B cell (primary cell): ENCODE results near the gene GNPDA2. TPM values are rescaled to one million over a fixed set of nuclear protein-coding genes. Genes with fewer than 3 reads are reported as not detected.

Experiments used
- ATAC-seq: fragments of 200-7000 bp; cut with Tn5 transposase; one replicate; pipeline ENCODE4 v1.10.0; 2021; ENCODE audit warnings: low read depth, mild to moderate bottlenecking, moderate number of reproducible peaks, moderate library complexity
- CTCF ChIA-PET: fragments of 350-600 bp; sonication (Branson Sonifier 250); formaldehyde crosslinking; loops from one replicate; lab custom pipeline; 2021; ENCODE audit warnings: antibody characterized with exemption, inconsistent platforms; lab: Charles Lee
- POLR2A ChIA-PET: fragments of 350-600 bp; sonication (Branson Sonifier 250); formaldehyde crosslinking; loops from one replicate; lab custom pipeline; 2021; ENCODE audit warnings: antibody characterized with exemption; lab: Charles Lee
- DNase-seq: peaks from one replicate; pipeline ENCODE4 v3.0.0; 2013
- H2AFZ ChIP-seq: 2 replicates; pipeline ENCODE4 v1.6.1; 2012; ENCODE audit warnings: mild to moderate bottlenecking, low read depth, low read length; ENCODE audit not compliant: insufficient read depth, poor library complexity, severe bottlenecking
- H3K27ac ChIP-seq, 2 donors: 1 replicate in 1 of 2; 2 replicates in 1 of 2; pipeline ENCODE4 v1.5.1; 2012 to 2013; ENCODE audit warnings: low read length in 2 of 2, mild to moderate bottlenecking in 2 of 2, moderate library complexity in 1 of 2
- H3K27me3 ChIP-seq, 4 experiments: fragments of 200-600 bp in 1 of 4; sonication (generic) in 1 of 4; replicated peaks in 1 of 4; 1 replicate in 2 of 4; 2 replicates in 2 of 4; pipeline versions ENCODE4 v1.6.1 to v1.7.0; 2013 to 2016; ENCODE audit warnings: low read length in 3 of 4, mild to moderate bottlenecking in 2 of 4, mixed read lengths in 1 of 4, moderate library complexity in 1 of 4; ENCODE audit not compliant: insufficient read depth in 4 of 4, control insufficient read depth in 3 of 4; ENCODE audit errors: control extremely low read depth in 1 of 4
- H3K36me3 ChIP-seq, 2 experiments: replicated peaks in 1 of 2; 1 replicate in 1 of 2; 2 replicates in 1 of 2; pipeline versions ENCODE4 v1.6.1 to v1.7.1; 2013; ENCODE audit warnings: low read length in 1 of 2; ENCODE audit not compliant: insufficient read depth in 2 of 2, control insufficient read depth in 1 of 2; ENCODE audit errors: control extremely low read depth in 1 of 2, extremely low read depth in 1 of 2
- H3K4me1 ChIP-seq, 2 donors: fragments of 200-600 bp in 1 of 2; sonication (generic) in 1 of 2; 1 replicate in 1 of 2; 2 replicates in 1 of 2; pipeline versions ENCODE4 v1.5.1 to v1.6.1; 2013 to 2017; ENCODE audit warnings: low read length in 2 of 2; ENCODE audit not compliant: control insufficient read depth in 2 of 2, insufficient read depth in 2 of 2
- H3K4me2 ChIP-seq: replicated peaks from 2 replicates; pipeline ENCODE3; 2012; ENCODE audit warnings: mild to moderate bottlenecking, low read depth, low read length; ENCODE audit not compliant: poor library complexity, severe bottlenecking
- H3K4me3 ChIP-seq, 5 experiments: fragments of 200-600 bp in 1 of 5; sonication (generic) in 1 of 5; 1 replicate in 3 of 5; 2 replicates in 2 of 5; pipeline versions ENCODE4 v1.5.1 to v1.7.0; 2011 to 2016; ENCODE audit warnings: low read length in 4 of 5, mild to moderate bottlenecking in 4 of 5, low read depth in 2 of 5, control low read depth in 1 of 5, moderate library complexity in 1 of 5; ENCODE audit not compliant: insufficient read depth in 1 of 5; ENCODE audit errors: control extremely low read depth in 1 of 5, extremely low read depth in 1 of 5
- H3K79me2 ChIP-seq: fragments of 200-600 bp; sonication (generic); one replicate; pipeline ENCODE4 v1.6.0; 2016; ENCODE audit warnings: low read length; ENCODE audit not compliant: control insufficient read depth, insufficient read depth
- H3K9ac ChIP-seq: fragments of 200-600 bp; sonication (generic); 2 replicates; pipeline ENCODE4 v1.6.1; 2017; ENCODE audit warnings: mild to moderate bottlenecking, low read length, moderate library complexity
- H3K9me3 ChIP-seq, 3 donors: one replicate each; pipeline versions ENCODE4 v1.6.1 to v1.7.1; 2013; ENCODE audit warnings: low read length in 2 of 3; ENCODE audit not compliant: control insufficient read depth in 2 of 3, insufficient read depth in 1 of 3; ENCODE audit errors: control extremely low read depth in 1 of 3
- H4K20me1 ChIP-seq: 2 replicates; pipeline ENCODE4 v1.6.0; 2012; ENCODE audit warnings: mild to moderate bottlenecking, low read length; ENCODE audit not compliant: insufficient read depth, control insufficient read depth, poor library complexity, severe bottlenecking
- H3K27ac Mint-ChIP-seq: one replicate; pipeline ENCODE4 v1.8.0; 2021; ENCODE audit warnings: mixed read lengths
- H3K27me3 Mint-ChIP-seq: one replicate; pipeline ENCODE4 v1.8.0; 2021; ENCODE audit warnings: mixed read lengths
- H3K4me1 Mint-ChIP-seq: one replicate; pipeline ENCODE4 v1.8.0; 2021; ENCODE audit warnings: mixed read lengths
- H3K4me3 Mint-ChIP-seq: one replicate; pipeline ENCODE4 v1.8.0; 2021; ENCODE audit warnings: mixed read lengths
- H3K9me3 Mint-ChIP-seq: one replicate; pipeline ENCODE4 v1.8.0; 2022; ENCODE audit warnings: mixed read lengths; ENCODE audit not compliant: insufficient read depth
- CTCF ChIP-seq: fragments of 200-600 bp; IDR thresholded peaks from one replicate; pipeline ENCODE4 v1.8.0; 2022; ENCODE audit warnings: antibody characterized with exemption, mild to moderate bottlenecking
- EZH2 ChIP-seq: IDR thresholded peaks from 2 replicates; pipeline ENCODE4 v1.6.1; 2012; ENCODE audit warnings: borderline replicate concordance, low read depth, mild to moderate bottlenecking, moderate library complexity, low read length; ENCODE audit not compliant: insufficient read depth, poor library complexity, severe bottlenecking
- WGBS: methylation state at CpG from one replicate; pipeline ENCODE4 v1.1.5; 2013; ENCODE audit warnings: missing lambda C conversion rate; ENCODE audit not compliant: insufficient coverage; 5-methylcytosine and 5-hydroxymethylcytosine counted together
- intact Hi-C: fragments of 100-400 bp; cut with micrococcal nuclease; formaldehyde crosslinking; loops from one replicate; pipeline ENCODE4 v1.10.0; 2022
- polyA plus RNA-seq: library from polyadenylated mRNA; depleted of rRNA; stranded (reverse); fragments of >200 nt; gene quantifications from 2 replicates; pipeline ENCODE4 v1.2.3, GENCODE V29; 2012
- total RNA-seq, 2 donors: library from RNA; stranded (reverse); fragments of 120-200 nt in 1 of 2; gene quantifications; 1 replicate in 1 of 2; 2 replicates in 1 of 2; pipeline versions ENCODE4 v1.2.3 to v1.2.4, GENCODE V29; 2013 to 2022

The GNPDA2 gene
- total and polyA plus RNA-seq, 2 donors (not counting 1 experiment from before 2014, with no cell fraction given): 8.1 to 15.5 TPM

DNA sequence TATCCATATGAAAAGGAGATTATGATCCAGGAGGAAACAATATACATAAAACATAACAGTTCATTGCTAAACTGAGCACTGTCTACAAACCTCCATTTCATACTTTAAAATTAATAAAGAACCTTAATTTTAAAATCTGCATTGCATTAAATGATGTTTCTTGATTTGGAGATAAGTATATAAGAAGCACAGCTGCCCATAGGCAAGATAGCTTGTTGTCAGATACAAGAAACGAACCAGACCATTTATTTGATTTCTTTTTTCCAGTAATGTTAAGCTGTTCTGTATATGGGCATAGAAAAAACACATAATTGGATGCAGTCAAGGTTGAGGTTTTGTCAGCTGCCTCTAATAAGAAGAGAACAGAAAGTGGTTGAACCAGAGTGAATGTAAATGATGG is 41.7 kb downstream of the GNPDA2 start:
- TF ChIP-seq CTCF (no peak), EZH2 (no peak)
- intact Hi-C loops: no loop called here
- H3K4me2 ChIP-seq: no peak overlapping the region
- no peak overlapping the region for H3K9ac ChIP-seq
- Mint-ChIP-seq H3K4me1 (peaks cover 14% of the 10 kb centered on the region), H3K9me3 (no peaks in the 10 kb centered on the region), H3K4me3 (no peak overlapping the region), H3K27me3 (no peaks in the 10 kb centered on the region), H3K27ac (no peak overlapping the region)
- peaks cover 6% of the 10 kb centered on the region for H3K79me2 ChIP-seq
- CTCF ChIA-PET: no interaction called here
- H3K36me3 ChIP-seq: peaks cover 14 to 66% of the 10 kb centered on the region in 2 experiments
- no peaks in the 10 kb centered on the region for H3K9me3 ChIP-seq
- no peak overlapping the region for H2AFZ ChIP-seq
- WGBS: 100% methylated on average over 1 of the region's 1 CpG
- no peaks in the 10 kb centered on the region for H4K20me1 ChIP-seq
- POLR2A ChIA-PET: no interaction called here
- peaks cover 0 to 4% of the 10 kb centered on the region in 2 donors for H3K4me1 ChIP-seq
- DNase-seq: no peak
- no peak for ATAC-seq
- no peaks in the 10 kb centered on the region for H3K27me3 ChIP-seq
- no peak overlapping the region for H3K27ac ChIP-seq
- H3K4me3 ChIP-seq: no peak overlapping the region

- Histone ChIP-seq H3K9ac (peak overlapping the region; percentile 92), H3K9me3 (no peaks in the 10 kb centered on the region), H3K4me2 (peak overlapping the region; percentile 92), H4K20me1 (no peaks in the 10 kb centered on the region), H3K27ac (peak overlapping the region; percentile 92 to 96), H3K27me3 (no peaks in the 10 kb centered on the region), H3K4me3 (peak overlapping the region; percentile 87 to 99 (median 94)), H3K36me3 (peaks cover 0 to 18% of the 10 kb centered on the region in 2 experiments), H3K4me1 (peaks cover 15% of the 10 kb centered on the region in 2 donors), H2AFZ (peak overlapping the region; percentile 93), H3K79me2 (peaks cover 31% of the 10 kb centered on the region)
- ATAC-seq (no peak), DNase-seq (no peak)
- peak overlapping the region; percentile 97 for H3K4me3 Mint-ChIP-seq
- POLR2A ChIA-PET: interaction anchor here (1.0 to 2.3 kb wide), 2 partner anchors 25 to 47 kb away, joined by 3 to 11 read pairs; partner anchors contain the start of gene GNPDA2
- peak overlapping the region; percentile 98 for H3K27ac Mint-ChIP-seq
- intact Hi-C loops: no loop called here
- TF ChIP-seq EZH2 (no peak), CTCF (no peak)
- WGBS: no CpG with 5 or more reads among the region's 3 CpGs
- CTCF ChIA-PET: interaction anchor here (1.3 to 1.4 kb wide), 2 partner anchors 16 to 81 kb away, joined by 3 to 5 read pairs; no protein-coding TSS in a partner anchor
- H3K27me3 Mint-ChIP-seq: no peaks in the 10 kb centered on the region
- H3K9me3 Mint-ChIP-seq: no peaks in the 10 kb centered on the region
- H3K4me1 Mint-ChIP-seq: peaks cover 30% of the 10 kb centered on the region
Observed at GRCh38 chr4:44679060-44679459, 47.3 kb downstream of the GNPDA2 start.
